Kidney (tissue), 14 donors: Measurements from ENCODE around the gene CHAC1. TPM values are rescaled to one million over a fixed set of nuclear protein-coding genes. Genes with fewer than 3 reads are reported as not detected.

Experiments used
- DNase-seq, 5 donors: peaks; one replicate each; pipeline ENCODE4 v3.0.0-alpha.2; 2013 to 2020
- FAIRE-seq: peaks from 2 replicates; lab custom pipeline; 2012; peaks lifted over from hg19 to GRCh38; lab: Jason Lieb, UNC
- H3K27ac ChIP-seq, 2 donors: one replicate each; pipeline ENCODE4 v1.7.0; 2013; ENCODE audit warnings: low read depth in 2 of 2, low read length in 2 of 2, inconsistent platforms in 1 of 2
- H3K27me3 ChIP-seq: one replicate; pipeline ENCODE4 v1.7.1; 2013; ENCODE audit warnings: low read length, inconsistent platforms; ENCODE audit not compliant: control insufficient read depth, insufficient read depth
- H3K36me3 ChIP-seq, 3 donors: one replicate each; pipeline versions ENCODE4 v1.7.0 to v1.7.1; 2013; ENCODE audit warnings: low read length in 3 of 3, control low read depth in 1 of 3, inconsistent platforms in 1 of 3; ENCODE audit not compliant: insufficient read depth in 3 of 3, control insufficient read depth in 2 of 3
- H3K4me1 ChIP-seq, 3 donors: one replicate each; pipeline versions ENCODE4 v1.7.0 to v1.7.1; 2013; ENCODE audit warnings: low read length in 3 of 3, inconsistent platforms in 1 of 3, low read depth in 1 of 3; ENCODE audit not compliant: control insufficient read depth in 2 of 3, insufficient read depth in 2 of 3
- H3K4me3 ChIP-seq, 3 donors: one replicate each; pipeline versions ENCODE4 v1.7.0 to v1.8.1; 2013; ENCODE audit warnings: low read length in 3 of 3, control low read depth in 1 of 3, inconsistent platforms in 1 of 3
- H3K9ac ChIP-seq, 3 donors: one replicate each; pipeline versions ENCODE4 v1.7.0 to v1.7.1; 2013; ENCODE audit warnings: low read length in 3 of 3, control low read depth in 1 of 3, inconsistent platforms in 1 of 3
- H3K9me3 ChIP-seq, 3 donors: one replicate each; pipeline versions ENCODE4 v1.7.0 to v1.7.1; 2013; ENCODE audit warnings: low read length in 3 of 3, control low read depth in 1 of 3, inconsistent platforms in 1 of 3; ENCODE audit not compliant: control insufficient read depth in 2 of 3, insufficient read depth in 1 of 3
- CTCF ChIP-seq: IDR thresholded peaks from 3 replicates; pipeline ENCODE4 v1.5.1; 2012; ENCODE audit warnings: mild to moderate bottlenecking, moderate library complexity, borderline replicate concordance; ENCODE audit not compliant: insufficient read depth; ENCODE audit errors: extremely low read depth
- intact Hi-C: fragments of 100-400 bp; cut with DNase I; formaldehyde crosslinking; loops from one replicate; pipeline ENCODE4 v1.11.1; 2022
- polyA plus RNA-seq: library from polyadenylated mRNA; stranded (reverse); fragments of 350-450 nt; fragmentation: Illumina TruSeq; extraction: RNeasy Lipid Tissue Mini Kit (QIAGEN cat#74804); gene quantifications from one replicate; pipeline ENCODE4 v1.2.3, GENCODE V29; 2014; ENCODE audit warnings: low read depth, low replicate concordance; ENCODE audit not compliant: insufficient read depth
- total RNA-seq: library from RNA; stranded (reverse); fragmentation: NEBNext Ultra II Directional; extraction: Animal tissue kit (Norgen Biotek cat#: 25700); gene quantifications from one replicate; pipeline ENCODE4 v1.2.1, GENCODE V29; 2021
- donor health status: control.
- donor health status: control.
- donor health status: control.
- donor health status: control.
- donor health status: control.
- donor health status: DM: yes; HTN: yes; CAD: no.
- donor health status: Normal renal cell carcinoma (clear cell type).

The CHAC1 gene
- total and polyA plus RNA-seq, 2 donors from 2014 or later = 4.7 to 21.1 TPM

- H3K4me1 ChIP-seq = peaks cover 0 to 9% (median 9%) of the 10 kb centered on the region in 3 donors
- H3K27ac ChIP-seq = peak overlapping the region; percentile 55 to 71
- H3K4me3 ChIP-seq = no peak overlapping the region
- no peaks in the 10 kb centered on the region for H3K36me3 ChIP-seq
- no peak for TF ChIP-seq CTCF
- H3K9me3 ChIP-seq = no peaks in the 10 kb centered on the region
- intact Hi-C loops = no loop called here
- no peak overlapping the region for H3K9ac ChIP-seq
- no peaks in the 10 kb centered on the region for H3K27me3 ChIP-seq
- DNase-seq (peak in 2 of 5 donors; percentile 42 to 45), FAIRE-seq (no peak)
Observed at GRCh38 chr15:40915116-40915661, 38.1 kb upstream of the CHAC1 start.

GRCh38 chr15:40915679-40916078 is 37.6 kb upstream of the CHAC1 start:
- peak overlapping the region; percentile 21 to 55 for H3K27ac ChIP-seq
- H3K36me3 ChIP-seq = no peaks in the 10 kb centered on the region
- H3K9ac ChIP-seq = no peak overlapping the region
- no peaks in the 10 kb centered on the region for H3K27me3 ChIP-seq
- no peaks in the 10 kb centered on the region for H3K9me3 ChIP-seq
- FAIRE-seq = no peak
- no peak for TF ChIP-seq CTCF
- H3K4me1 ChIP-seq = peaks cover 0 to 6% (median 5%) of the 10 kb centered on the region in 3 donors
- DNase-seq = peak in 1 of 5 donors; percentile 49
- intact Hi-C loops = no loop called here
- no peak overlapping the region for H3K4me3 ChIP-seq

GRCh38 chr15:40917585-40917984 is 35.7 kb upstream of the CHAC1 start:
- no peak for FAIRE-seq
- intact Hi-C loops = no loop called here
- DNase-seq = no peak
- Histone ChIP-seq H3K27ac (peak overlapping the region in 1 of 2 donors; percentile 23), H3K4me1 (peaks cover 0 to 3% (median 2%) of the 10 kb centered on the region in 3 donors), H3K4me3 (no peak overlapping the region), H3K9me3 (no peaks in the 10 kb centered on the region), H3K27me3 (no peaks in the 10 kb centered on the region), H3K36me3 (no peaks in the 10 kb centered on the region), H3K9ac (no peak overlapping the region)
- TF ChIP-seq CTCF = no peak
